Activated T-cell treated with anti-CD3 and anti-CD28 coated beads for 1 hour (primary cell): ENCODE results near the gene SLC39A11.
"Not testable (repeated sequence)": the region's sequence is repeated elsewhere in the genome, so short reads cannot be mapped to it uniquely, and the experiment has no call there.

ENCODE experiments used
- DNase-seq: peaks from one replicate; pipeline ENCODE4 v3.0.0-alpha.2; 2020; ENCODE audit warnings: low read depth

The SLC39A11 gene

GRCh38 chr17:72714357-72714966, 378.0 kb downstream of the SLC39A11 start:
- no peak for DNase-seq

- DNase-seq, result no peak
These were observed 378.8 kb downstream of the SLC39A11 start for GRCh38 chr17:72713701-72714100.

- no peak for DNase-seq
These were observed 380.8 kb downstream of the SLC39A11 start for GRCh38 chr17:72711521-72712310.

GRCh38 chr17:72710834-72711233, 381.7 kb downstream of the SLC39A11 start:
- DNase-seq, result no peak

- DNase-seq, result no peak
These were observed 382.3 kb downstream of the SLC39A11 start for GRCh38 chr17:72710202-72710601.

- not testable (repeated sequence) for DNase-seq
These were observed 383.8 kb downstream of the SLC39A11 start for GRCh38 chr17:72708682-72709081.

GRCh38 chr17:72707881-72708280, 384.6 kb downstream of the SLC39A11 start:
- DNase-seq, result no peak

- DNase-seq, result no peak
These were observed 386.0 kb downstream of the SLC39A11 start for GRCh38 chr17:72706396-72706981.

- no peak for DNase-seq
These were observed 386.5 kb downstream of the SLC39A11 start for GRCh38 chr17:72705905-72706395.

GRCh38 chr17:72702998-72703397, 389.5 kb downstream of the SLC39A11 start:
- no peak for DNase-seq

- DNase-seq, result no peak
These were observed 390.3 kb downstream of the SLC39A11 start for GRCh38 chr17:72702136-72702735.

GRCh38 chr17:72700226-72700625, 392.3 kb downstream of the SLC39A11 start:
- no peak for DNase-seq

- DNase-seq, result no peak
These were observed 392.9 kb downstream of the SLC39A11 start for GRCh38 chr17:72699545-72699944.

GRCh38 chr17:72697602-72698146, 394.8 kb downstream of the SLC39A11 start:
- no peak for DNase-seq

- no peak for DNase-seq
These were observed 395.8 kb downstream of the SLC39A11 start for GRCh38 chr17:72696721-72697120.

- DNase-seq, result no peak
These were observed 396.3 kb downstream of the SLC39A11 start for GRCh38 chr17:72696156-72696555.

- DNase-seq, result no peak
These were observed 398.5 kb downstream of the SLC39A11 start for GRCh38 chr17:72693956-72694355.

- DNase-seq, result no peak
These were observed 399.2 kb downstream of the SLC39A11 start for GRCh38 chr17:72693151-72693878.

GRCh38 chr17:72692676-72693075, 399.8 kb downstream of the SLC39A11 start:
- DNase-seq, result no peak

GRCh38 chr17:72691586-72691985, 400.9 kb downstream of the SLC39A11 start:
- no peak for DNase-seq

- no peak for DNase-seq
These were observed 401.5 kb downstream of the SLC39A11 start for GRCh38 chr17:72691017-72691416.

GRCh38 chr17:72687886-72688285, 404.6 kb downstream of the SLC39A11 start:
- no peak for DNase-seq
